ENCODE data around the gene ZC3H7A. TPM values are rescaled to one million over a fixed set of nuclear protein-coding genes. Genes with fewer than 3 reads are reported as not detected.

ZC3H7A gene
- total RNA-seq, 2 donors from 2014 or later = 29.0 to 32.1 TPM

DNA sequence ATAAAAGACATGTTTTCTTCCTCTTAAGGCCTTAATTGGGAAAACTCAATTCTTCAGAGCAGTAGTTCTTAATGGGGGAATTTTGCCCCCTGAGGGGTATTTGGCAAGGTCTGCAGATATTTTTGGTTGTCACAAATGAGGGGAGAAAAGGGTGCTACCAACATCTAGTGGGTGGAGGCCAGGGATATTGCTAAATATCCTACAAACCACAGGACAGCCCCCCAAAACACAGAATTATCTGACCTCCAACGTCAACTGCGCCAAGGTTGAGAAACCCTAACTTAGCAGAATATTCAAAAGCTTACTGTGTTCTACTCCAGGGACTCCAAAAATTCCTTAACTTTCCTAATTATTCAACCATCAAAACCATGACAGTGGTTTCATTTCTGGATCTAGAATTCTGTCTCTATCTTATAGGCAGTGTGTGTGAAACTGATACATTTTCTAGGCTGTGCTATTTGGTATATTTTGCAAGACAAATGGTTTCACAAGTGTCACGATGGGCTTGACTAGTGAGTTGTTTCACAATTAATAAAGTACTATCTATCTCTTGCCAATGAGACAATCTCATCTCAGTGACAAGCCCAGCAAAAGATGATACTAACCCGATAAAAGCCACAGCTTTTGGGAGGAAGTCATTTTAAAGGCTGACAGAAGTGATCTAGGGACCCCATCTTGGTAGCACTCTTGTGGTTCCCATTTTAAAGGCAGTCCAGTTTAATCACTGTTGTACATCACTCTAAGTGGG lies 69.1 kb downstream of the ZC3H7A start:
- TF ChIP-seq, protein P1, sequence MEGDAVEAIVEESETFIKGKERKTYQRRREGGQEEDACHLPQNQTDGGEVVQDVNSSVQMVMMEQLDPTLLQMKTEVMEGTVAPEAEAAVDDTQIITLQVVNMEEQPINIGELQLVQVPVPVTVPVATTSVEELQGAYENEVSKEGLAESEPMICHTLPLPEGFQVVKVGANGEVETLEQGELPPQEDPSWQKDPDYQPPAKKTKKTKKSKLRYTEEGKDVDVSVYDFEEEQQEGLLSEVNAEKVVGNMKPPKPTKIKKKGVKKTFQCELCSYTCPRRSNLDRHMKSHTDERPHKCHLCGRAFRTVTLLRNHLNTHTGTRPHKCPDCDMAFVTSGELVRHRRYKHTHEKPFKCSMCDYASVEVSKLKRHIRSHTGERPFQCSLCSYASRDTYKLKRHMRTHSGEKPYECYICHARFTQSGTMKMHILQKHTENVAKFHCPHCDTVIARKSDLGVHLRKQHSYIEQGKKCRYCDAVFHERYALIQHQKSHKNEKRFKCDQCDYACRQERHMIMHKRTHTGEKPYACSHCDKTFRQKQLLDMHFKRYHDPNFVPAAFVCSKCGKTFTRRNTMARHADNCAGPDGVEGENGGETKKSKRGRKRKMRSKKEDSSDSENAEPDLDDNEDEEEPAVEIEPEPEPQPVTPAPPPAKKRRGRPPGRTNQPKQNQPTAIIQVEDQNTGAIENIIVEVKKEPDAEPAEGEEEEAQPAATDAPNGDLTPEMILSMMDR (IDR thresholded peaks at IDR 0.05) = no peak
- H3K27ac ChIP-seq = no peak overlapping the region

DNA sequence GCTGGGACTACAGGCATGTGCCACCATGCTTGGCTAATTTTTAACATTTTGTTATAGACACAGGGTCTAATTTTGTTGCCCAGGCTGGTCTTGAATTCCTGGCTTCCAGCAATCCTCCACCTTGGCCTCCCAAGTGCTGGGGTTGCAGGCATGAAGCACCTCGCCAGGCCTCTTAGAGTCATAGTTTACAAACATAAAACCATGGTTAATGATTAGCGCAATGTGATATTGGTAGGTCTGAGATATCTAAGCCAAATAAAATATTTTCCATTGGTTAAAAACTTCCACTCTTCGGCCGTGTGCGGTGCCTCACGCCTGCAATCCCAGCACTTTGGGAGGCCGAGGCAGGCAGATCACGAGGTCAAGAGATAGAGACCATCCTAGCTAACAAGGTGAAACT lies 71.0 kb downstream of the ZC3H7A start:
- Histone ChIP-seq H3K27ac (no peak overlapping the region), H3K27me3 (no peaks in the 10 kb centered on the region), H3K4me3 (no peak overlapping the region), H3K36me3 (peaks cover 68% of the 10 kb centered on the region), H3K4me1 (peaks cover 0 to 7% of the 10 kb centered on the region in 2 donors), H3K9me3 (no peaks in the 10 kb centered on the region)
- TF ChIP-seq, protein P1 (IDR thresholded peaks at IDR 0.05) = no peak
- DNase-seq (ENCODE audit: low spot score) = no peak

More for the DNA sequence above, 69.1 kb downstream of the ZC3H7A start:
- Histone ChIP-seq H3K36me3 (peaks cover 79% of the 10 kb centered on the region), H3K4me3 (no peak overlapping the region), H3K4me1 (peaks cover 0 to 13% of the 10 kb centered on the region in 2 donors), H3K9me3 (no peaks in the 10 kb centered on the region), H3K27me3 (no peaks in the 10 kb centered on the region)
- no peak for DNase-seq (ENCODE audit: low spot score)

GRCh38 chr16:11725457-11725856 lies 71.6 kb downstream of the ZC3H7A start:
- H3K9me3 ChIP-seq = no peaks in the 10 kb centered on the region
- DNase-seq (ENCODE audit: low spot score) = no peak
- TF ChIP-seq, protein P1 (IDR thresholded peaks at IDR 0.05) = no peak
- H3K4me3 ChIP-seq = no peak overlapping the region
- H3K27ac ChIP-seq = no peak overlapping the region
- peaks cover 71% of the 10 kb centered on the region for H3K36me3 ChIP-seq
- no peaks in the 10 kb centered on the region for H3K27me3 ChIP-seq
- peaks cover 0 to 2% of the 10 kb centered on the region in 2 donors for H3K4me1 ChIP-seq

GRCh38 chr16:11722468-11722808 lies 74.6 kb downstream of the ZC3H7A start:
- DNase-seq (ENCODE audit: low spot score) = no peak
- Histone ChIP-seq H3K9me3 (no peaks in the 10 kb centered on the region), H3K36me3 (peaks cover 60% of the 10 kb centered on the region)

DNA sequence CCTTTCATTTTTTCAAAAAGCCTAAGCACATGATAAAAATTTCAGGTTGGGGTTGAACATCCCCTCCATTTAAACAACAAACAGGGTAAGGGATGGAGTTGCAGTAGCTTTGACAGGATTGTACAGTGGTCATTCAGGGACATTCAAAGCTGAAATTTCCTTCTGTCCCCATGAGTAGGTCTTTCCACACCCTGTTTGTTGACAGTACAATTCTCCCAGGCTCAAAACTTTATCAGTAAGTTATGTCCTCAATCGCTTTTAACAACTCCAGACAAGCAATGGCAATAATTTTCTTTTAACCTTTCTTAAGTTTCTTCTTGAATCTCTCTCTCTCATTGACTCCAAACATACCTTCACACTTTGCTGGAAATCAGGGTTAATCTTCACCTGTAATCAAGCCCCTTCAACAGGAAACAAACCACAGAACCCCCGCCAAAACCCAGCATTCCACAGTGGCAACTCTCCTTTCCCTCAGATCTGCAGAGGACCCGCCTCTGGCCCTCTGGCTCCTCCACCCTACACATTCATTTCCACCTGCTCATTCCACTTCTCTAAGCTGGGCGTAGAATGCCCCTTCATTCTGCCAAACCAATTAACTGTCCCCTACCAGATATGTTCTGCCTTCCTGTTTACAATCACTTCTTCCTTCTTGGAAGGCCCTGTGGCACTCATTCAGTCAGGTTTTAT lies 75.1 kb downstream of the ZC3H7A start:
- H3K36me3 ChIP-seq = peaks cover 60% of the 10 kb centered on the region

More at GRCh38 chr16:11722468-11722808, 74.6 kb downstream of the ZC3H7A start:
- Histone ChIP-seq H3K4me3 (no peak overlapping the region), H3K4me1 (no peaks in the 10 kb centered on the region), H3K27ac (no peak overlapping the region), H3K27me3 (no peaks in the 10 kb centered on the region)
- TF ChIP-seq, protein P1 (IDR thresholded peaks at IDR 0.05) = no peak

More for the DNA sequence above, 75.1 kb downstream of the ZC3H7A start:
- Histone ChIP-seq H3K4me3 (no peak overlapping the region), H3K9me3 (no peaks in the 10 kb centered on the region), H3K4me1 (no peaks in the 10 kb centered on the region), H3K27me3 (no peaks in the 10 kb centered on the region), H3K27ac (no peak overlapping the region)
- DNase-seq (ENCODE audit: low spot score) = no peak
- TF ChIP-seq, protein P1 (IDR thresholded peaks at IDR 0.05) = no peak

All from right atrium auricular region (tissue), 2 donors.